ENCODE data around the gene NDUFA11. TPM values are rescaled to one million over a fixed set of nuclear protein-coding genes. Genes with fewer than 3 reads are reported as not detected.
A peak's percentile ranks its signal among the peaks of the same experiment; 100 is the strongest.

Gene NDUFA11
- polyA plus RNA-seq, 10 donors = 142 to 217 (median 157) TPM

- DNase-seq = peak in 2 of 3 donors; percentile 65 to 86
Observed at GRCh38 chr19:5934774-5935472, 31.3 kb upstream of the NDUFA11 start.

- no peak for DNase-seq
Observed at GRCh38 chr19:5934069-5934401, 30.4 kb upstream of the NDUFA11 start.

GRCh38 chr19:5933391-5934068 lies 29.9 kb upstream of the NDUFA11 start:
- DNase-seq = no peak

GRCh38 chr19:5932609-5933262 lies 29.1 kb upstream of the NDUFA11 start:
- no peak for DNase-seq

- DNase-seq = no peak
Observed at GRCh38 chr19:5932146-5932545, 28.6 kb upstream of the NDUFA11 start.

- no peak for DNase-seq
Observed at GRCh38 chr19:5931251-5931650, 27.7 kb upstream of the NDUFA11 start.

GRCh38 chr19:5929625-5930024 lies 26.0 kb upstream of the NDUFA11 start:
- no peak for DNase-seq

GRCh38 chr19:5929179-5929578 lies 25.6 kb upstream of the NDUFA11 start:
- no peak for DNase-seq

GRCh38 chr19:5927441-5927821 lies 23.8 kb upstream of the NDUFA11 start:
- DNase-seq = no peak

GRCh38 chr19:5926641-5927440 lies 23.3 kb upstream of the NDUFA11 start:
- peak; percentile 84 to 93 (median 84) for DNase-seq

- no peak for DNase-seq
Observed at GRCh38 chr19:5925830-5926427, 22.3 kb upstream of the NDUFA11 start.

GRCh38 chr19:5923356-5923755 lies 19.8 kb upstream of the NDUFA11 start:
- no peak for DNase-seq

- DNase-seq = no peak
Observed at GRCh38 chr19:5922161-5922545, 18.6 kb upstream of the NDUFA11 start.

- DNase-seq = no peak
Observed at GRCh38 chr19:5921516-5922160, 18.0 kb upstream of the NDUFA11 start.

GRCh38 chr19:5918463-5919079 lies 15.0 kb upstream of the NDUFA11 start:
- DNase-seq = no peak

GRCh38 chr19:5917431-5918107 lies 14.0 kb upstream of the NDUFA11 start:
- DNase-seq = no peak

GRCh38 chr19:5916181-5916708 lies 12.7 kb upstream of the NDUFA11 start:
- DNase-seq = peak in 1 of 3 donors; percentile 69

- no peak for DNase-seq
Observed at GRCh38 chr19:5915782-5916165, 12.2 kb upstream of the NDUFA11 start.

GRCh38 chr19:5914946-5915781 lies 11.6 kb upstream of the NDUFA11 start:
- peak in 1 of 3 donors; percentile 57 for DNase-seq
